GM23248 (cell line): ENCODE measurements around the gene DNAJC17.

Experiments
- EZH2 ChIP-seq: fragments of 200-600 bp; sonication (generic); IDR thresholded peaks from 2 replicates; pipeline ENCODE4 v1.6.1; 2018; ENCODE audit warnings: antibody characterized with exemption, mild to moderate bottlenecking; ENCODE audit not compliant: insufficient read depth, poor library complexity, severe bottlenecking
- EZH2phosphoT487 ChIP-seq: fragments of 200-600 bp; sonication (generic); IDR thresholded peaks from 2 replicates; pipeline ENCODE4 v1.6.1; 2018; ENCODE audit warnings: antibody characterized with exemption, moderate library complexity, mild to moderate bottlenecking, low read depth; ENCODE audit not compliant: insufficient read depth

DNA sequence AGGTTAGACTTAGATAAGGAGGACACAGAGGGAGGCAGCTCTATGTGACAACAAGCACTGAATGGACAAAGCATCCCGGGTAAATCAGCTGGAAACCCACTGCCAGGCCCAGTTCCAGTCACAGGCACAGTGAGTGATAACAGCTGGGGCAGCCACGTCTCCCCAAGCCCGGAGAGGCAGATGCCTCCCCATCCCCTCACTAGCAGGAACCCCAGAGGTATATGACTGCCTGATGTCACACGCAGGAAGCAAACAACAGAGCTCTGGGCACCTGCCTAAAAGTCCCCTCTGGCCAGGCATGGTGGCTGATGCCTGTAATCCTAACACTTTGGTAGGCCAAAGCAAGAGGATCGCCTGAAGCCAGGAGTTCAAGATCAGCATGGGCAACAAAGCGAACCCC is 19.3 kb downstream of the DNAJC17 start:
- TF ChIP-seq EZH2, result no peak
- no peak for TF ChIP-seq EZH2phosphoT487
